NT2/D1 (cell line): ENCODE data around the gene LINC00632.

Experiments
- DNase-seq: peaks from one replicate; pipeline ENCODE4 v3.0.0-alpha.2; 2011; ENCODE audit warnings: low read depth, low spot score
- H3K27me3 ChIP-seq: 2 replicates; pipeline ENCODE4 v1.6.0; 2011; ENCODE audit warnings: mild to moderate bottlenecking; ENCODE audit not compliant: insufficient read length, insufficient read depth
- H3K36me3 ChIP-seq: 2 replicates; pipeline ENCODE4 v1.6.1; 2011; ENCODE audit warnings: mild to moderate bottlenecking, low read length, mixed read lengths; ENCODE audit not compliant: insufficient read depth, insufficient read length
- H3K4me1 ChIP-seq: 2 replicates; pipeline ENCODE4 v1.5.1; 2011; ENCODE audit not compliant: insufficient read depth, insufficient read length
- H3K4me3 ChIP-seq: 2 replicates; pipeline ENCODE4 v1.5.1; 2011; ENCODE audit warnings: low read depth; ENCODE audit not compliant: insufficient read length
- H3K9ac ChIP-seq: 2 replicates; pipeline ENCODE4 v1.6.0; 2011; ENCODE audit warnings: low read depth; ENCODE audit not compliant: insufficient read length
- H3K9me3 ChIP-seq: 2 replicates; pipeline ENCODE4 v1.5.1; 2011; ENCODE audit warnings: mild to moderate bottlenecking, low read length; ENCODE audit not compliant: insufficient read depth
- SUZ12 ChIP-seq: IDR thresholded peaks from 2 replicates; pipeline ENCODE4 v1.6.1; 2011; ENCODE audit not compliant: insufficient read length, insufficient read depth; ENCODE audit errors: extremely low read depth
- YY1 ChIP-seq: IDR thresholded peaks from 2 replicates; pipeline ENCODE4 v1.6.1; 2011; ENCODE audit not compliant: insufficient read length, insufficient read depth
- ZNF274 ChIP-seq: IDR thresholded peaks from 2 replicates; pipeline ENCODE4 v1.6.1; 2011; ENCODE audit warnings: mild to moderate bottlenecking, low read depth, low read length

LINC00632 gene

DNA sequence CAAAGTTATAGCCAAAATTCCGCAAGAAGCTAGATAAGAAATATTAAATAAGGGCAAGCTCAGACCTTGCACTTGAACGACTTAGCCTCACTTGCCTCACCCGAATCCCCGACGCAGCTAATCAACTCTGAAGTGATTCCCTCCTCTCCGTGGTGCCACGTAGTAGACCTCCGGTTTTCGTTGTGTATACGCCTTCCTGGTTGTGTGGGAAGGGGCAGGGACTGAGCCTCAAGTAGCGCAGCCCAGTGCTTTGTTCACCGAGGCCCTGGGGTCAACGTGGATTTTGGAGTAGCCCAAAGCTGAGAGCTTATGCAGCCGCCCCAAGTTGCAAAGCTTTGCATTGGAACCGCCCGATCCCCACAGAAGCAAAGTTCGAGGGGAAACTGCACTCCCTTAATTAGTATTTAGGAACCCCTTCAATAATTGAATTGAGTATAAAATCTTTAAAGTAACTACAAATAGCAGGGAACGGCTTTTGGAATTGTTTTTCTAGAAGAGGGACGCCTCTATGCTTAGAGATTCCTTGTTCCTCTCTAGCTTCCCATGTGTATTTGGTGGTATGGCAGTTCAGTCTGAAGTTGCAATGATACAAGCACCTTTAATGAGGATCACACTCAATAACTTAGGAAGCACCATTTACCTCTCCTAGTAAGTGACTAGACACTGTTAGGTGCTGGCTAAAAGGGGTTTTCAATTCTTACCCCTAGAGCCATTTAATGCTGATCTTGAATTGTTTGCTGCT, 55.7 kb downstream of the LINC00632 start:
- H3K4me3 ChIP-seq: peak overlapping the region; percentile 54
- peak overlapping the region; percentile 50 for H3K9ac ChIP-seq
- TF ChIP-seq ZNF274: no peak
- H3K27me3 ChIP-seq: peaks cover 5% of the 10 kb centered on the region
- DNase-seq: no peak
- H3K9me3 ChIP-seq: no peaks in the 10 kb centered on the region
- H3K36me3 ChIP-seq: no peaks in the 10 kb centered on the region
- H3K4me1 ChIP-seq: no peaks in the 10 kb centered on the region

DNA sequence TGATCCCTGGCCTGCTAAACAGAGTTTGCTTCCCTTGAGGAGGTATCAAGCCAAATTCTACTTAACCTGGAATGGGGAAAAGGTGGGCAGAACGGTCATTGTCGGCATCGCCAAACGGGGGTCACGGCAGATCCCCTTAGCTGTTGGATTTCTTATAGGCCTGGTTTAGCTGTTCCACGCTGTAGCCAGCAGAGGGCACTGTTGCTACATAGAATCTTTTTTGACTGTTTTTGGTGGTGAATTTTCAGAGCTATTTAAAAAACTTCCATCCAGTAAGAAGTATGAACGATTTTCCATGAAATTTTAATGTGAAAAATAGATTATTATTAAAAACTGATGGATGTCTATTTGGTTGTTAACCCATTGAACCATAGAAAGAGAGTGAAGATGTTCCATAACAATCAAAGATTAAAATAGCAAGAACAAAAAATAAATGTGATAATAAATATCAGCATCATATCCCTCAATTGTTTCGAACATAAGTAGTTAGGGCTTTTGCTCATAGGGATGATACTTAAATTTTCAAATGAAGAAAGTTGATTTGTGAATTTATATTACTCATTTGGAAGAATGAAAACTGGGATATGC, 56.6 kb downstream of the LINC00632 start:
- Histone ChIP-seq H3K4me1 (no peaks in the 10 kb centered on the region), H3K9ac (no peak overlapping the region), H3K9me3 (no peaks in the 10 kb centered on the region), H3K4me3 (peak overlapping the region; percentile 54), H3K27me3 (peaks cover 5% of the 10 kb centered on the region), H3K36me3 (no peaks in the 10 kb centered on the region)
- DNase-seq: no peak
- TF ChIP-seq YY1: no peak
- TF ChIP-seq ZNF274: no peak
- TF ChIP-seq SUZ12: no peak

DNA sequence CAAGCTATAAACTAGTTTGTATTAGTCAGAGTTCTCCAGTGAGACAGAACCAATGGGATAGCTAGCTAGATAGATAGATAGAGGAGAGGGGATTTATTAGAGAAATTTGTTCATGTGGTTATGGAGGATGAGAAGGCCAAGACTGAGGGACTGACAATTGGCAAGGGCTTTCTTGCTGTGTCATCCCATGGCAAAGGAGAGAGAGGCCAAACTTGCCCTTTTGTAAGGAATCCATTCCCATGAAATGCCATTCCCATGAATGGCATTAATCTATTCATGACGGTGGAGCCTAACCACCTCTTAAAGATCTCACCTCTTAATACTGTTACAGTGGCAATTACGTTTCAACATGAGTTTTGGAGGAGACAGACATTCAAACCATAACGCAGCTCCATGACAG, 58.1 kb downstream of the LINC00632 start:
- TF ChIP-seq ZNF274 (no peak), SUZ12 (no peak), YY1 (no peak)
- no peak overlapping the region for H3K4me3 ChIP-seq
- H3K4me1 ChIP-seq: no peaks in the 10 kb centered on the region

DNA sequence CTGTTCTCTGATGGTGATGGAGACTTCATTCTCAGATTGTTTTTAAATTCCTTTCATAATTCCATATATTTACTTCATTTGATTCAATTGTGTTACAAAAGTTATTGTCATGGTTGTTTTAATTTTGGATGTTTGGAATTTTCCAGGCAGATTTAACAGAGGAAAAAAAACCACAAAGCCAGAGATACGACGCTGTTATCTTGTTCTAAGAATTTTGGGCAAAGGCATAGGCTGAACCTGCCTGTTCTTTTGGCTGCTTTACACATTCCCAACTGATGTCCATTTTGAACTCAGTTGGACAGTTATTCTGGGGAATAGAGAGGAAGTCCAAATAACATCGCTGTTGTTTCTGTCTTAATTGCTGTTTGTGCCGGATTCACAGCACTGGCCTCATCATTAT, 65.7 kb downstream of the LINC00632 start:
- TF ChIP-seq YY1 (no peak), ZNF274 (no peak), SUZ12 (no peak)
- H3K9me3 ChIP-seq: no peaks in the 10 kb centered on the region
- H3K9ac ChIP-seq: no peak overlapping the region
- no peaks in the 10 kb centered on the region for H3K4me1 ChIP-seq
- no peak overlapping the region for H3K4me3 ChIP-seq
- H3K36me3 ChIP-seq: peaks cover 8% of the 10 kb centered on the region
- no peak for DNase-seq
- H3K27me3 ChIP-seq: no peaks in the 10 kb centered on the region

More for the DNA sequence above, 58.1 kb downstream of the LINC00632 start:
- Histone ChIP-seq H3K27me3 (peaks cover 5% of the 10 kb centered on the region), H3K9me3 (no peaks in the 10 kb centered on the region), H3K9ac (no peak overlapping the region), H3K36me3 (no peaks in the 10 kb centered on the region)
- DNase-seq: no peak

DNA sequence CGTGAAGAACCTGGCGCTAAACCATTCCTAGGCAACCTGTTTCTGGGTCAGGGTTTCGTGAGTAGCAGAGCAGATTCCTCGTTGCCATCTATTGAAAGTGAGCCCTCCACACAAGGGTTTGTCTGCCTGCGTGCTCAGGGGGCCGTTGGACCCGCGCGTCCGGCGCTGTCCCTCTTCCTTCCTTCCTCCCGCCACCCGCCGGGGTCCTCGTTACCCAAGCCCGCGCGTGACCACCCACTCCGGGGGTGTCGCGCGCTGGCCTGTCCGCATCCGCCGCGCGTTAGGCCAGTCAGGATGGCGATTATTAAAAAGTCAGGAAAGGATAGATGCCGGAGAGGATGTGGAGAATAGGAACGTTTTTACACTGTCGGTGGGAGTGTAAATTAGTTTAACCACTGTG, 66.8 kb downstream of the LINC00632 start:
- Histone ChIP-seq H3K9me3 (no peaks in the 10 kb centered on the region), H3K36me3 (peaks cover 8% of the 10 kb centered on the region), H3K4me3 (no peak overlapping the region), H3K4me1 (no peaks in the 10 kb centered on the region), H3K27me3 (no peaks in the 10 kb centered on the region), H3K9ac (no peak overlapping the region)
- TF ChIP-seq ZNF274 (no peak), YY1 (no peak)
- no peak for DNase-seq

DNA sequence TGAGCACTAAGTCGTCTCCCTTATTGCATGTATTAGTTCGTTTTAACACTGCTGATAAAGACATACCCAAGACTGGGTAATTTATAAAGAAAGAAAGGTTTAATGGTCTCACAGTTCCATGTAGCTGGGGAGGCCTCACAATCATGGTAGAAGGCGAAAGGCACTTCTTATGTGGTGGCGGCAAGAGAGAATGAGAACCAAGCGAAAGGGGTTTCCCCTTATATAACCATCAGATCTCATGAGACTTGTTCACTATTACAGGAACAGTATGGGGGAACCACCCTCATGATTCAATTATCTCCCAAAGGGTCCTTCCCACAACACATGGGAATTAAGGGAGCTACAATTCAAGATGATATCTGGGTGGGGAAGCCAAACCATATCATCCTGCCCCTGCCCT, 85.1 kb downstream of the LINC00632 start:
- no peaks in the 10 kb centered on the region for H3K27me3 ChIP-seq
- no peak overlapping the region for H3K9ac ChIP-seq
- H3K4me3 ChIP-seq: no peak overlapping the region
- no peaks in the 10 kb centered on the region for H3K36me3 ChIP-seq
- DNase-seq: no peak
- H3K9me3 ChIP-seq: peaks cover 4% of the 10 kb centered on the region; the same call in 1 of the 2 replicates
- no peaks in the 10 kb centered on the region for H3K4me1 ChIP-seq
- TF ChIP-seq SUZ12: no peak

DNA sequence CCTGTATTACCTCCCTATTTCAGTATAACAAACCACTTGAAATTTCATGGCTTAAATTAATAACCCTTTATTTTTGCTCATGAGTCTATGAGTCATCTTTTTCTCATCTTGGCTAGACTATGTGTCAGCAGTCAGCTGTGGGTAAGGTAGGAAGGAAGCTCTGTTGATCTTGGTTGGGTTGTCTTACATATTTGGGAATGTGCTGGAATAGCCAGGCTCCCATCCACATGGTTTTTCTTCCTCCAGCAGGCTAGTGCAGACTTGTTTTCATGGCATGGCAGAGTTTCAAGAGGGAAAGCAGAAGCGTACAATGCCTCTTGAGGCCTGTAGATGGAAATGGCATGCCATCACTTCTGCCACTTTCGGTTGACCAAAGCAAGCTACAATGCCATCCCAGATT, 89.7 kb downstream of the LINC00632 start:
- no peak for DNase-seq
- no peaks in the 10 kb centered on the region for H3K27me3 ChIP-seq
- no peak overlapping the region for H3K9ac ChIP-seq
- peaks cover 4% of the 10 kb centered on the region; the same call in 1 of the 2 replicates for H3K9me3 ChIP-seq
- no peaks in the 10 kb centered on the region for H3K36me3 ChIP-seq
- TF ChIP-seq YY1 (no peak), SUZ12 (no peak), ZNF274 (no peak)
- no peak overlapping the region for H3K4me3 ChIP-seq
- no peaks in the 10 kb centered on the region for H3K4me1 ChIP-seq

DNA sequence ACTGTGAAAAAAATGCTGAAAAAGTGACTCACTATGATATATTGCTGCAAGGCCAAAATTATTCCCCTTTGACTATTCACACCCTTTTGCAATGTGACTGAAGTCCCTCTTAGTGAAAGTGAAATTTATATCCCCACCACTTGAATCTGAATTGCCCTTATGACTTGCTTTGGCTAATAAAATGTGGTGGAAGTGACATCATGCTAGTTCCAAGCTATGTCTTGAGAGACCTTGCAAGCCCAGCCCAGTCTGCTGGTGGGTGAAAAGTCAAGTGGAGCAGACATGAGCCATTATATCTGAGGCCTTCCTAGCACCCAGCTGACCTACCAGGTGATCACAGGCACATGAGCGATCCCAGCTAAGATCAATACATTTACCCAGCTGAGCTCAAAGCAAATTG, 94.7 kb downstream of the LINC00632 start:
- Histone ChIP-seq H3K4me1 (no peaks in the 10 kb centered on the region), H3K36me3 (no peaks in the 10 kb centered on the region), H3K27me3 (no peaks in the 10 kb centered on the region), H3K9me3 (no peaks in the 10 kb centered on the region), H3K9ac (no peak overlapping the region), H3K4me3 (no peak overlapping the region)
- DNase-seq: no peak
- TF ChIP-seq YY1: no peak
- TF ChIP-seq SUZ12: no peak
- TF ChIP-seq ZNF274: no peak
